DND-41 (cell line): ENCODE results near the gene SREBF2.
A peak's percentile ranks its signal among the peaks of the same experiment; 100 is the strongest.

ENCODE experiments used
- ATAC-seq: fragments of 200-7000 bp; cut with Tn5 transposase; 3 replicates; pipeline ENCODE4 v1.9.1; 2021; ENCODE audit warnings: low read depth; ENCODE audit not compliant: insufficient read depth
- DNase-seq: peaks from one replicate; pipeline ENCODE4 v3.0.0-alpha.2; 2020
- H2AFZ ChIP-seq: 2 replicates; pipeline ENCODE4 v1.6.0; 2012; ENCODE audit warnings: low read depth, low read length
- H3K27ac ChIP-seq: 2 replicates; pipeline ENCODE4 v1.5.1; 2012; ENCODE audit warnings: low read length, inconsistent platforms
- H3K27me3 ChIP-seq: fragments of 200-600 bp; sonication (generic); 2 replicates; pipeline ENCODE4 v1.6.0; 2012; ENCODE audit warnings: low read length, mild to moderate bottlenecking, inconsistent platforms; ENCODE audit not compliant: insufficient read depth, poor library complexity
- H3K36me3 ChIP-seq: 2 replicates; pipeline ENCODE4 v1.5.1; 2012; ENCODE audit warnings: low read length, inconsistent platforms; ENCODE audit not compliant: insufficient read depth
- H3K4me1 ChIP-seq: 2 replicates; pipeline ENCODE4 v1.5.1; 2012; ENCODE audit warnings: mild to moderate bottlenecking, low read length; ENCODE audit not compliant: insufficient read depth
- H3K4me2 ChIP-seq: 2 replicates; pipeline ENCODE4 v1.6.0; 2012; ENCODE audit warnings: mild to moderate bottlenecking, moderate library complexity, low read length, inconsistent platforms; ENCODE audit not compliant: insufficient read depth
- H3K4me3 ChIP-seq, 2 experiments: fragments of 200-600 bp in 1 of 2; shearing (Covaris generic) in 1 of 2; 2 replicates each; pipeline ENCODE4 v1.5.1; 2012 to 2016; ENCODE audit warnings: inconsistent platforms in 2 of 2, low read length in 2 of 2, mild to moderate bottlenecking in 2 of 2, low read depth in 1 of 2, moderate library complexity in 1 of 2
- H3K79me2 ChIP-seq: 2 replicates; pipeline ENCODE4 v1.6.0; 2012; ENCODE audit warnings: low read length, inconsistent platforms; ENCODE audit not compliant: insufficient read depth
- H3K9ac ChIP-seq: 2 replicates; pipeline ENCODE4 v1.6.0; 2012; ENCODE audit warnings: low read depth, mild to moderate bottlenecking, inconsistent platforms, low read length, moderate library complexity
- H3K9me3 ChIP-seq: 2 replicates; pipeline ENCODE4 v1.5.1; 2012; ENCODE audit warnings: low read length, moderate library complexity, mild to moderate bottlenecking, inconsistent platforms; ENCODE audit not compliant: insufficient read depth, severe bottlenecking
- H4K20me1 ChIP-seq: 2 replicates; pipeline ENCODE4 v1.6.0; 2012; ENCODE audit warnings: low read length; ENCODE audit not compliant: insufficient read depth
- EZH2 ChIP-seq: IDR thresholded peaks from 3 replicates; pipeline ENCODE4 v1.6.1; 2012; ENCODE audit warnings: borderline replicate concordance, low read depth, mild to moderate bottlenecking, moderate library complexity, low read length, inconsistent platforms; ENCODE audit not compliant: severe bottlenecking
- TF ChIP-seq, protein P1 (sequence below): IDR thresholded peaks from 2 replicates; pipeline ENCODE4 v1.5.1; 2012; ENCODE audit warnings: borderline replicate concordance, low read length, moderate library complexity, mild to moderate bottlenecking; ENCODE audit not compliant: poor library complexity, severe bottlenecking; ENCODE audit errors: extremely low read depth

SREBF2 gene

GRCh38 chr22:41949297-41949965 is 116.5 kb downstream of the SREBF2 start:
- ATAC-seq: no peak
- H3K4me2 ChIP-seq: peak overlapping the region; percentile 99
- H3K27ac ChIP-seq: peak overlapping the region; percentile 41; the same call in 1 of the 2 replicates
- peaks cover 6% of the 10 kb centered on the region; the same call in 1 of the 2 replicates for H4K20me1 ChIP-seq
- peak overlapping the region; percentile 21 for H3K9ac ChIP-seq
- H3K79me2 ChIP-seq: peaks cover 37% of the 10 kb centered on the region
- H3K9me3 ChIP-seq: no peaks in the 10 kb centered on the region
- peaks cover 43% of the 10 kb centered on the region for H3K4me1 ChIP-seq
- no peak for TF ChIP-seq EZH2
- TF ChIP-seq, protein P1, sequence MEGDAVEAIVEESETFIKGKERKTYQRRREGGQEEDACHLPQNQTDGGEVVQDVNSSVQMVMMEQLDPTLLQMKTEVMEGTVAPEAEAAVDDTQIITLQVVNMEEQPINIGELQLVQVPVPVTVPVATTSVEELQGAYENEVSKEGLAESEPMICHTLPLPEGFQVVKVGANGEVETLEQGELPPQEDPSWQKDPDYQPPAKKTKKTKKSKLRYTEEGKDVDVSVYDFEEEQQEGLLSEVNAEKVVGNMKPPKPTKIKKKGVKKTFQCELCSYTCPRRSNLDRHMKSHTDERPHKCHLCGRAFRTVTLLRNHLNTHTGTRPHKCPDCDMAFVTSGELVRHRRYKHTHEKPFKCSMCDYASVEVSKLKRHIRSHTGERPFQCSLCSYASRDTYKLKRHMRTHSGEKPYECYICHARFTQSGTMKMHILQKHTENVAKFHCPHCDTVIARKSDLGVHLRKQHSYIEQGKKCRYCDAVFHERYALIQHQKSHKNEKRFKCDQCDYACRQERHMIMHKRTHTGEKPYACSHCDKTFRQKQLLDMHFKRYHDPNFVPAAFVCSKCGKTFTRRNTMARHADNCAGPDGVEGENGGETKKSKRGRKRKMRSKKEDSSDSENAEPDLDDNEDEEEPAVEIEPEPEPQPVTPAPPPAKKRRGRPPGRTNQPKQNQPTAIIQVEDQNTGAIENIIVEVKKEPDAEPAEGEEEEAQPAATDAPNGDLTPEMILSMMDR: no peak
- peaks cover 14% of the 10 kb centered on the region for H3K36me3 ChIP-seq
- DNase-seq: no peak
- H3K4me3 ChIP-seq: no peak overlapping the region
- no peaks in the 10 kb centered on the region for H3K27me3 ChIP-seq
- H2AFZ ChIP-seq: no peak overlapping the region

DNA sequence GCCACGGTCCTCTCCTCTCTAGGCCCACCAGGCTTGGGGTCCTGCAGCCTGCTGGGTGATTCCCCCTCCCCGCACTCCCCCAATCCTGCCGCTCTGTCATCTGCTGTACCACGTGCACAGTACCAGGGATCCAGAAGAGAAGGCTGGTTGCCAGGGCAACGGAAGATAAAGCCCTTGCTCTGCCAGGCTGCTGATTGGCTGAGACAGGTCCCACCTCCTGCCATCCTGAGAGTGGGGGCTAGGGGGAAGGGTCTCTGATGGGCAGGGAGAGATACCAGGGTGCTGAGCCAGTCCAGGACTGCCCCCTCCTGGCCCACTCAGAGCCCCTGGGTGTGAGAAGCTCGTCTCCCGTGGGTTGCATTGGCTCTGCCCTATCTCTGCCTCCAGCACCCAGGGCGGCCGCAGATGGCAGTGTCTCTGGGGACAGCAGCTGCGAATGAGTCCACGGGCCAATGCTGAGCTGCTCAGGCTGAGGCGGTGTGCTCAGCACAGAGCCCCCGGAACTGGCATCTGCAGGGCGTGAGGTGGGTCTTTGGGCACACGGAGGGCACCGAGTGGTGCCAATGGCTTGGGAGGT is 119.1 kb downstream of the SREBF2 start, which contains the start of gene SMIM45:
Gene SMIM45 (plus strand): TSS at position 253 of the 577 bp plus-strand sequence.
- Histone ChIP-seq H3K27ac (no peak within 1 kb of the TSS), H2AFZ (no peak within 1 kb of the TSS), H3K9ac (no peak within 1 kb of the TSS), H3K79me2 (peaks cover 16% of the 10 kb centered on the region), H3K4me2 (no peak within 1 kb of the TSS), H3K27me3 (no peaks in the 10 kb centered on the region), H3K9me3 (no peaks in the 10 kb centered on the region), H4K20me1 (peaks cover 4% of the 10 kb centered on the region; the same call in 1 of the 2 replicates), H3K36me3 (no peaks in the 10 kb centered on the region), H3K4me3 (no peak within 1 kb of the TSS), H3K4me1 (peaks cover 28% of the 10 kb centered on the region)
- no peak for TF ChIP-seq EZH2
- TF ChIP-seq, protein P1: no peak
- no peak for DNase-seq
- ATAC-seq: no peak

- Histone ChIP-seq H3K27ac (no peak overlapping the region), H3K4me1 (peaks cover 21% of the 10 kb centered on the region), H3K36me3 (no peaks in the 10 kb centered on the region), H3K4me2 (no peak overlapping the region), H2AFZ (no peak overlapping the region), H3K27me3 (no peaks in the 10 kb centered on the region), H3K9ac (no peak overlapping the region), H4K20me1 (peaks cover 4% of the 10 kb centered on the region; the same call in 1 of the 2 replicates), H3K4me3 (no peak overlapping the region), H3K9me3 (no peaks in the 10 kb centered on the region), H3K79me2 (peaks cover 9% of the 10 kb centered on the region)
- ATAC-seq (no peak), DNase-seq (no peak)
- TF ChIP-seq, protein P1: no peak
- TF ChIP-seq EZH2: no peak
Observed at GRCh38 chr22:41952713-41953112, 119.8 kb downstream of the SREBF2 start.
